Measurements from ENCODE around the gene MUC5B. TPM values are rescaled to one million over a fixed set of nuclear protein-coding genes. Genes with fewer than 3 reads are reported as not detected.

The MUC5B gene
- total RNA-seq, 1 experiment from 2014 or later, result 24.3 TPM

DNA sequence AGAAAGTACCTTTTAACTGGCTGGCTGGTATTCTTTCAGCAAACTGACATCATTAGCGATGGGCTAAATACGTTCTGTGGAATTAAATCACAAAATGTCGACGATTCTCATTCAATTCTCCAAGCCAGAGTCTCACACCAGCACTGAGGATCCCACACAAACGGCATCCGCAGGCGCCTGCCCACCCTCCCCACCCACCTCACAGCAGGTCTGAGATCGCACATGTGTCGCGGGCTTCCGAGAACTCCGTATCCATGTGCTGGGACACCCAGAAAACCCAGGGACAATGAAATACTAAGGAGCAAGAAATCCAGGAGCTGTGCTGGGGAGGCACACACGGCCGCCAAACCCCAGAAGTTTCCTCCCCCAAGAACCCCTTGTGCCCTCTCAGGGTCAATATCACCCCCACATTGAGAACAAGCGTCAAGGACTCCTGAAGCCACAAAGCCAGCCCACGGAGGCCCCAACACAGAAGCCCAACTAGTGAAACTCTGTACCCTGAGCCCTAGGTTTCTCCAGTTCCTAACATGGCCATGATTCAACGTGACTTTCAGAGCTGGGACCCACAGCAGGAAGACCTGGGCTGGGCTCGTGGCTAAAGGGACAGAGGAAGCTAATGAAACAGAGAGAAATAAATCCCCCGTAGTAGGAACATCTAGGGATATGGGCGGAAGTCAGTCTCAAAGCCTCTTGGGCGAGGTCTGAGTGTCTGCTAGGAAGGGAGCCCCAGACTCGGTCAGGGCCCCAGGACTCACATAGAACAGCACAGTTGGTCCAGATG, 78.5 kb downstream of the MUC5B start:
- peaks cover 6% of the 10 kb centered on the region; the same call in 1 of the 2 replicates for H4K20me1 ChIP-seq (ENCODE audit: low read length)
- H3K4me3 ChIP-seq (ENCODE audit: low read length), result no peak overlapping the region

DNA sequence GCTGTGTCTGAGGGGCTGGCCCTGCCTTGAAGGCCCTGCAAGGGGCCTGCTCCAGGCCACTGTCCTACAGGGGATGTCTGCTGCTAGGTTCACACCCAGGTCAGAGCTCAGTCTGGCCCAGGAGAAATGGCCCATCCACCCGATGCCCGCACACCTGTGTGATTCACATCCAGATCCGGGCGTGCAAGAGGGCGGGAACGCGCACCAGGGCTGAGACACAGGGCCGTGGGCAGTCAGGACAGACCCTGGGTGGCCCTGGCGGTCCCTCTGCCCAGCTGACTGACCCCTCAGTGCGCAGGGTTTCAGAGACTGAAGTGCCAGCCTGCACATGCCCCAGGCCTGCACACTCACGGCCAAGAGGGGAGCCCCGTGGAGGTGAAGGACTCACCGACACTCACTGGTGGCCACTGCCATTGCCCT, 79.2 kb downstream of the MUC5B start:
- no peak overlapping the region for H3K4me3 ChIP-seq (ENCODE audit: low read length)
- H4K20me1 ChIP-seq (ENCODE audit: low read length), result peaks cover 6% of the 10 kb centered on the region; the same call in 1 of the 2 replicates
- TF ChIP-seq, protein P1, sequence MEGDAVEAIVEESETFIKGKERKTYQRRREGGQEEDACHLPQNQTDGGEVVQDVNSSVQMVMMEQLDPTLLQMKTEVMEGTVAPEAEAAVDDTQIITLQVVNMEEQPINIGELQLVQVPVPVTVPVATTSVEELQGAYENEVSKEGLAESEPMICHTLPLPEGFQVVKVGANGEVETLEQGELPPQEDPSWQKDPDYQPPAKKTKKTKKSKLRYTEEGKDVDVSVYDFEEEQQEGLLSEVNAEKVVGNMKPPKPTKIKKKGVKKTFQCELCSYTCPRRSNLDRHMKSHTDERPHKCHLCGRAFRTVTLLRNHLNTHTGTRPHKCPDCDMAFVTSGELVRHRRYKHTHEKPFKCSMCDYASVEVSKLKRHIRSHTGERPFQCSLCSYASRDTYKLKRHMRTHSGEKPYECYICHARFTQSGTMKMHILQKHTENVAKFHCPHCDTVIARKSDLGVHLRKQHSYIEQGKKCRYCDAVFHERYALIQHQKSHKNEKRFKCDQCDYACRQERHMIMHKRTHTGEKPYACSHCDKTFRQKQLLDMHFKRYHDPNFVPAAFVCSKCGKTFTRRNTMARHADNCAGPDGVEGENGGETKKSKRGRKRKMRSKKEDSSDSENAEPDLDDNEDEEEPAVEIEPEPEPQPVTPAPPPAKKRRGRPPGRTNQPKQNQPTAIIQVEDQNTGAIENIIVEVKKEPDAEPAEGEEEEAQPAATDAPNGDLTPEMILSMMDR (conservative IDR thresholded peaks at IDR 0.05; ENCODE audit: low read depth, low read length), result no peak
- TF ChIP-seq EZH2phosphoT487 (IDR thresholded peaks at IDR 0.05; ENCODE audit: borderline replicate concordance, low read length) (no peak), EZH2 (IDR thresholded peaks at IDR 0.05; ENCODE audit: low read length, unreplicated experiment) (no peak)
- H3K9me3 ChIP-seq (ENCODE audit: low read length), result no peaks in the 10 kb centered on the region
- H2AFZ ChIP-seq (ENCODE audit: low read length), result no peak overlapping the region
- no peaks in the 10 kb centered on the region for H3F3A ChIP-seq (ENCODE audit: low read length, unreplicated experiment)
- H3K27ac ChIP-seq (ENCODE audit: low read length), result no peak overlapping the region
- ATAC-seq (no peak), DNase-seq (no peak)
- H3K79me2 ChIP-seq (ENCODE audit: low read length), result peaks cover 98% of the 10 kb centered on the region
- H3K9ac ChIP-seq (ENCODE audit: low read length), result no peak overlapping the region
- ChIA-PET CTCF (no interaction called here), POLR2A (ENCODE audit: unreplicated experiment) (no interaction called here)
- H3K4me2 ChIP-seq (ENCODE audit: low read length), result no peak overlapping the region
- intact Hi-C loops (cut with micrococcal nuclease), result loop anchor here (10.0 kb wide), 1 partner anchor 83 kb away; the partner anchor contains the start of gene BRSK2
- H3K9me2 ChIP-seq (replicated peaks; ENCODE audit: low read length), result no peaks in the 10 kb centered on the region
- peaks cover 18% of the 10 kb centered on the region for H3K4me1 ChIP-seq (ENCODE audit: insufficient read depth, low read length)
- no TSS peak for BruUV-seq (replicated peaks)
- H3K36me3 ChIP-seq (ENCODE audit: low read depth, low read length), result no peaks in the 10 kb centered on the region; the same call in 1 of the 2 replicates
- no peaks in the 10 kb centered on the region for H3K27me3 ChIP-seq (ENCODE audit: low read length)

More for the DNA sequence above, 78.5 kb downstream of the MUC5B start:
- H3K9ac ChIP-seq (ENCODE audit: low read length), result no peak overlapping the region
- DNase-seq (no peak), ATAC-seq (no peak)
- H3K27ac ChIP-seq (ENCODE audit: low read length), result no peak overlapping the region
- no peaks in the 10 kb centered on the region; the same call in 1 of the 2 replicates for H3K36me3 ChIP-seq (ENCODE audit: low read depth, low read length)
- H3K4me2 ChIP-seq (ENCODE audit: low read length), result no peak overlapping the region
- H3F3A ChIP-seq (ENCODE audit: low read length, unreplicated experiment), result no peaks in the 10 kb centered on the region
- no peak overlapping the region for H2AFZ ChIP-seq (ENCODE audit: low read length)
- H3K4me1 ChIP-seq (ENCODE audit: insufficient read depth, low read length), result peaks cover 18% of the 10 kb centered on the region
- H3K9me2 ChIP-seq (replicated peaks; ENCODE audit: low read length), result no peaks in the 10 kb centered on the region
- TF ChIP-seq, protein P1 (conservative IDR thresholded peaks at IDR 0.05; ENCODE audit: low read depth, low read length), result no peak
- TF ChIP-seq EZH2 (IDR thresholded peaks at IDR 0.05; ENCODE audit: low read length, unreplicated experiment) (no peak), EZH2phosphoT487 (IDR thresholded peaks at IDR 0.05; ENCODE audit: borderline replicate concordance, low read length) (no peak)
- H3K9me3 ChIP-seq (ENCODE audit: low read length), result no peaks in the 10 kb centered on the region
- H3K79me2 ChIP-seq (ENCODE audit: low read length), result peaks cover 92% of the 10 kb centered on the region
- CTCF ChIA-PET, result no interaction called here
- BruUV-seq (replicated peaks), result no TSS peak
- H3K27me3 ChIP-seq (ENCODE audit: low read length), result no peaks in the 10 kb centered on the region
- POLR2A ChIA-PET (ENCODE audit: unreplicated experiment), result no interaction called here
- intact Hi-C loops (cut with micrococcal nuclease), result loop anchor here (10.0 kb wide), 1 partner anchor 83 kb away; the partner anchor contains the start of gene BRSK2

All from PC-3 (cell line).